GM12864 (cell line): ENCODE measurements around the gene ACTR1B.
"Not testable (repeated sequence)": the region's sequence is repeated elsewhere in the genome, so short reads cannot be mapped to it uniquely, and the experiment has no call there.

Experiments used
- DNase-seq: peaks from one replicate; pipeline ENCODE4 v3.0.0-alpha.2; 2011; ENCODE audit warnings: low read depth
- H3K4me3 ChIP-seq: 2 replicates; pipeline ENCODE4 v1.5.1; 2011; ENCODE audit warnings: mild to moderate bottlenecking, low read depth, low read length, control low read depth
- CTCF ChIP-seq: IDR thresholded peaks from 2 replicates; pipeline ENCODE4 v1.5.1; 2011; ENCODE audit warnings: low read depth, mild to moderate bottlenecking, moderate library complexity, low read length, control low read depth, inconsistent platforms; ENCODE audit errors: missing control alignments

ACTR1B gene

GRCh38 chr2:97663962-97664635 is at the start of gene ACTR1B:
TSS of gene ACTR1B (minus strand) at chr2:97664044. CDS start at chr2:97663890, 154 bp downstream.
- DNase-seq: peak; percentile 96

GRCh38 chr2:97712693-97713295 is 49.0 kb upstream of the ACTR1B start:
- DNase-seq: no peak
- H3K4me3 ChIP-seq: no peak overlapping the region
- TF ChIP-seq CTCF: no peak

More at GRCh38 chr2:97663962-97664635, at the start of gene ACTR1B:
- peak within 1 kb of the TSS; percentile 70 for H3K4me3 ChIP-seq
- no peak for TF ChIP-seq CTCF

GRCh38 chr2:97712175-97712574 is 48.3 kb upstream of the ACTR1B start:
- H3K4me3 ChIP-seq, DNase-seq: not testable (repeated sequence)

GRCh38 chr2:97711394-97711711 is 47.5 kb upstream of the ACTR1B start:
- no peak overlapping the region for H3K4me3 ChIP-seq
- TF ChIP-seq CTCF: no peak
- no peak for DNase-seq

GRCh38 chr2:97708608-97709007 is 44.8 kb upstream of the ACTR1B start:
- DNase-seq: no peak
- no peak for TF ChIP-seq CTCF
- H3K4me3 ChIP-seq: no peak overlapping the region

GRCh38 chr2:97708048-97708380 is 44.2 kb upstream of the ACTR1B start:
- H3K4me3 ChIP-seq: no peak overlapping the region
- no peak for TF ChIP-seq CTCF
- DNase-seq: no peak

GRCh38 chr2:97707362-97708047 is 43.7 kb upstream of the ACTR1B start:
- H3K4me3 ChIP-seq: no peak overlapping the region
- no peak for TF ChIP-seq CTCF
- no peak for DNase-seq
